K562 (cell line): ENCODE measurements around the gene PLAA. TPM values are rescaled to one million over a fixed set of nuclear protein-coding genes. Genes with fewer than 3 reads are reported as not detected.

ENCODE experiments used
- ATAC-seq: fragments of 200-7000 bp; cut with Tn5 transposase; 3 replicates; pipeline ENCODE4 v1.9.1; 2020; ENCODE audit warnings: moderate library complexity
- BruUV-seq: library from RNA; stranded (reverse); fragments of 400-500 nt; replicated peaks from 2 replicates; lab custom pipeline; 2021; lab: Mats Ljungman, UMichigan
- CTCF ChIA-PET: fragments of 300-600 bp; formaldehyde crosslinking; extraction: SDS; loops from one replicate; lab custom pipeline; 2021; ENCODE audit warnings: low intra/inter-chr PET ratio; lab: Yijun Ruan, JAX
- POLR2A ChIA-PET: fragments of 300-600, 350-650 bp; sonication (Branson Sonifier 250); formaldehyde crosslinking; extraction: SDS; loops from one replicate; lab custom pipeline; 2021; ENCODE audit warnings: antibody characterized with exemption, inconsistent platforms; lab: Yijun Ruan, JAX
- DNase-seq, 4 experiments: peaks; one replicate each; pipeline versions ENCODE4 v3.0.0 to v3.0.0-alpha.2; 2011 to 2018; ENCODE audit warnings: low spot score in 3 of 4, mixed read lengths in 3 of 4; ENCODE audit errors: extremely low read depth in 1 of 4
- FAIRE-seq: peaks from 2 replicates; lab custom pipeline; 2011; peaks lifted over from hg19 to GRCh38; lab: Jason Lieb, UNC
- H2AFZ ChIP-seq: 2 replicates; pipeline ENCODE4 v1.6.0; 2011; ENCODE audit warnings: low read depth, low read length, control low read depth, inconsistent platforms
- H3K27ac ChIP-seq: fragments of 200-600 bp; 3 replicates; pipeline ENCODE4 v1.8.0; 2011; ENCODE audit warnings: low read depth, mild to moderate bottlenecking, control low read depth, inconsistent platforms, low read length, moderate library complexity, mixed read lengths; ENCODE audit errors: extremely low read depth
- H3K27me3 ChIP-seq, 2 experiments: fragments of 300-600 bp in 1 of 2; 2 replicates in 1 of 2; 3 replicates in 1 of 2; pipeline versions ENCODE4 v1.6.0 to v1.8.0; 2011; ENCODE audit warnings: inconsistent platforms in 2 of 2, low read length in 2 of 2, mild to moderate bottlenecking in 1 of 2, mixed read lengths in 1 of 2, moderate library complexity in 1 of 2; ENCODE audit not compliant: control insufficient read depth in 2 of 2, insufficient read depth in 2 of 2
- H3K36me3 ChIP-seq: fragments of 300-600 bp; 3 replicates; pipeline ENCODE4 v1.8.0; 2011; ENCODE audit warnings: mild to moderate bottlenecking, low read length, inconsistent platforms; ENCODE audit not compliant: control insufficient read depth, insufficient read depth
- H3K4me1 ChIP-seq, 2 experiments: fragments of 200-600 bp in 1 of 2; replicated peaks in 1 of 2; 2 replicates in 1 of 2; 3 replicates in 1 of 2; pipeline versions ENCODE4 v1.5.1 to v1.8.0; 2011; ENCODE audit warnings: inconsistent platforms in 2 of 2, low read length in 2 of 2, mild to moderate bottlenecking in 1 of 2, mixed read lengths in 1 of 2, moderate library complexity in 1 of 2; ENCODE audit not compliant: control insufficient read depth in 2 of 2, insufficient read depth in 2 of 2
- H3K4me2 ChIP-seq: 2 replicates; pipeline ENCODE4 v1.6.1; 2011; ENCODE audit warnings: low read length, control low read depth, inconsistent platforms, mixed read lengths; ENCODE audit not compliant: insufficient read depth
- H3K4me3 ChIP-seq: fragments of 200-600 bp; sonication (generic), shearing (Covaris generic); 2 replicates; pipeline ENCODE4 v1.5.1; 2016; ENCODE audit warnings: control low read depth, inconsistent platforms
- H3K79me2 ChIP-seq: fragments of 200-600 bp; 3 replicates; pipeline ENCODE4 v1.8.0; 2011; ENCODE audit warnings: low read length, inconsistent platforms; ENCODE audit not compliant: control insufficient read depth, insufficient read depth
- H3K9ac ChIP-seq, 2 experiments: 2 replicates each; pipeline versions ENCODE4 v1.6.0 to v1.6.1; 2011; ENCODE audit warnings: low read depth in 2 of 2, low read length in 2 of 2, control low read depth in 1 of 2, inconsistent platforms in 1 of 2, mild to moderate bottlenecking in 1 of 2, mixed read lengths in 1 of 2; ENCODE audit not compliant: insufficient read depth in 1 of 2
- H3K9me1 ChIP-seq: one replicate; pipeline ENCODE4 v1.6.0; 2011; ENCODE audit warnings: inconsistent platforms, mild to moderate bottlenecking, low read length, moderate library complexity; ENCODE audit not compliant: control insufficient read depth, insufficient read depth
- H3K9me3 ChIP-seq: replicated peaks from 2 replicates; pipeline ENCODE4 v1.5.1; 2011; ENCODE audit warnings: low read depth, low read length, inconsistent platforms; ENCODE audit not compliant: control insufficient read depth, insufficient read depth
- H4K20me1 ChIP-seq: replicated peaks from 2 replicates; pipeline ENCODE4 v1.6.1; 2011; ENCODE audit warnings: low read length, inconsistent platforms, mixed read lengths; ENCODE audit not compliant: control insufficient read depth, insufficient read depth
- CBFA2T2 ChIP-seq: fragments of 450-650 bp; conservative IDR thresholded peaks from 2 replicates; pipeline ENCODE4 v1.6.1; 2017; ENCODE audit warnings: mild to moderate bottlenecking
- FOS ChIP-seq: IDR thresholded peaks from 3 replicates; pipeline ENCODE4 v1.6.1; 2011; ENCODE audit not compliant: insufficient read length; ENCODE audit errors: extremely low read depth
- FOXK2 ChIP-seq, 2 experiments: fragments of 450-650 bp; IDR thresholded peaks in 1 of 2; conservative IDR thresholded peaks in 1 of 2; 2 replicates each; pipeline ENCODE4 v1.6.1; 2016; ENCODE audit warnings: low read depth in 2 of 2, mild to moderate bottlenecking in 1 of 2
- HMG20A ChIP-seq: fragments of 450-650 bp; formaldehyde crosslinking; conservative IDR thresholded peaks from 2 replicates; pipeline ENCODE4 v1.4.0; 2020; ENCODE audit warnings: mild to moderate bottlenecking, mixed read lengths
- NBN ChIP-seq: fragments of 450-650 bp; IDR thresholded peaks from 2 replicates; pipeline ENCODE4 v1.6.1; 2016; ENCODE audit warnings: low read depth, mild to moderate bottlenecking
- NFXL1 ChIP-seq: fragments of 450-650 bp; formaldehyde crosslinking; IDR thresholded peaks from 2 replicates; pipeline ENCODE4 v1.4.0; 2021; ENCODE audit warnings: mild to moderate bottlenecking
- WGBS: fragments of 100-300 bp; shearing (Covaris generic); methylation state at CpG from one replicate; pipeline ENCODE4 v1.1.6; 2016; ENCODE audit warnings: low coverage, mixed read lengths; ENCODE audit not compliant: insufficient coverage; ENCODE audit errors: missing lambda C conversion rate; 5-methylcytosine and 5-hydroxymethylcytosine counted together
- in situ Hi-C: fragments of 300-500 bp; cut with MboI; formaldehyde crosslinking; loops from 4 replicates; pipeline ENCODE4 v1.15.0; 2018; ENCODE audit warnings: inconsistent platforms, mixed read lengths
- intact Hi-C: fragments of 100-400 bp; cut with micrococcal nuclease; formaldehyde crosslinking; loops from 2 replicates; pipeline ENCODE4 v1.14.2; 2022
- polyA plus RNA-seq, 8 experiments: library from polyadenylated mRNA; depleted of rRNA in 4 of 8; stranded (reverse) in 5 of 8; unstranded in 3 of 8; fragments of >200 nt; fragmentation: Nextera tagmentation in 2 of 8; fragmentation: Illumina TruSeq in 1 of 8; extraction: Ambion mirVana in 2 of 8; extraction: Trizol in 1 of 8; gene quantifications; 2 replicates each; pipeline versions ENCODE4 v1.2.1 to v1.2.3, GENCODE V29; 2011 to 2014; ENCODE audit warnings: inconsistent platforms in 1 of 8, missing spikeins in 1 of 8
- total RNA-seq, 7 experiments: library from RNA; depleted of rRNA in 6 of 7; stranded (reverse); fragments of >200 nt in 6 of 7; fragmentation: Illumina TruSeq in 2 of 7; extraction: Trizol in 2 of 7; gene quantifications; 2 replicates each; pipeline versions ENCODE4 v1.2.1 to v1.2.3, GENCODE V29; 2011 to 2021; ENCODE audit warnings: low replicate concordance in 1 of 7

Gene PLAA
- total and polyA plus RNA-seq, 9 of the 15 experiments (the other 6 are each of a cell fraction or from before 2014, with no cell fraction given), result 3.5 to 20.7 (median 16.6) TPM

DNA sequence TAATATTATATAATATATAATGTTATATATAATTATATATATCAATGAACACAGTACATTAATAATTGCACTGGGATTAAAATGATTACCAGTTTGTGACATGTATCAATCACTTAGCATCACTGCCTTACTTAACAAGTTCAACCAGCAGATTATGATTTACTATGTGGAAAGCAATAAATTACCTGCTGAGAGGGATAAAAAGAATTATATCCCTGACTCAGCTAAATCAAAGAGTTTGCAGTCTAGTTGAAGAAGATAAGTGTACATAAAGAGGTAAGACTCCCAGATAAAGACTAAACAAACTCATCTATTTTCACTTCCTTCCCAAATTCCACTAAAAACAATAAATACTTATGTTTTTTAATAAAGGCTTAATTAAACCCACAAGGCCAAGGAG is 11.2 kb downstream of the PLAA start (continued):
- no peak for TF ChIP-seq FOXK2 (conservative IDR thresholded peaks at IDR 0.05 in 1 of 2, IDR thresholded peaks at IDR 0.05 in 1 of 2; ENCODE audit: low read depth in 2 of 2)

DNA sequence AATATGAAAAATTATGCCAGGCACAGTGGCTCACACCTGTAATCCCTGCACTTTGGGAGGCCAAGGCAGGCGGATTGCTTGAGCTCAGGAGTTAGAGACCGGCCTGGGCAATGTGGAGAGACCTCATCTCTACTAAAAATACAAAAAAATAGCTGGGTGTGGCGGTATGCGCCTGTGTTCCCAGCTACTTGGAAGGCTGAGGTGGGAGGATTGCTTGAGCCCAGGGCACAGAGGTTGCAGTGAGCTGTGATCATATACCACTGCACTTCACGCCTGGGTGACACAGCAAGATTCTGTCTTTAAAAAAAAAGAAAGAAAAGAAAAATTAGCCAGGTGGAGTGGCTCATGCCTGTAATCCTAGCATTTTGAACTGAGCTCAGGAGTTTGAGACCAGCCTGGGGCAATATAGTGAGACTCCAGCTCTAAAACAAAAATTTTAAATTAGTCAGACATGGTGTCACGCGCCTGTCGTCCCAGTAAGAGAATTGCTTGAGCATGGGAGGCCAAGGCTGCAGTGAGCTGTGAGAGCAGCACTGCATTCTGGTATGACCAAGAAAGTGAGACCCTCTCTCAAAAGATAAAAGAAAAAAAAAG is 18.0 kb downstream of the PLAA start:
- no peak for FAIRE-seq
- no peaks in the 10 kb centered on the region for H4K20me1 ChIP-seq
- 100% methylated on average over 1 of the region's 8 CpGs for WGBS
- TF ChIP-seq NBN (no peak), FOS (no peak), HMG20A (CRISPR knock-in tag) (no peak), CBFA2T2 (no peak), NFXL1 (CRISPR knock-in tag) (no peak)
- TF ChIP-seq, all 486 proteins: peak for 0
- Histone ChIP-seq H3K4me1 (no peaks in the 10 kb centered on the region), H2AFZ (no peak overlapping the region), H3K4me2 (no peak overlapping the region), H3K27me3 (no peaks in the 10 kb centered on the region), H3K4me3 (no peak overlapping the region), H3K36me3 (peaks cover 37% of the 10 kb centered on the region; the same call in 2 of the 3 replicates), H3K9ac (no peak overlapping the region), H3K9me1 (no peaks in the 10 kb centered on the region), H3K27ac (no peak overlapping the region), H3K79me2 (no peaks in the 10 kb centered on the region), H3K9me3 (no peaks in the 10 kb centered on the region)
- no peak for ATAC-seq
- in situ Hi-C loops, result no loop called here
- no TSS peak for BruUV-seq
- ChIA-PET CTCF (no interaction called here), POLR2A (interaction anchor here (1.1 kb wide), 1 partner anchor 21 kb away, joined by 4 read pairs; no protein-coding TSS in a partner anchor)
- DNase-seq, result no peak
- intact Hi-C loops, result no loop called here
